Right lobe of liver (tissue), 4 donors: Measurements from ENCODE around the gene PRKAB1.

Source experiments
- CTCF ChIP-seq, 4 donors: fragments of 200-600 bp in 3 of 4; fragments of 450-650 bp in 1 of 4; IDR thresholded peaks; one replicate each; pipeline versions ENCODE4 v1.5.1 to v1.8.0; 2016 to 2022; ENCODE audit warnings: antibody characterized with exemption in 4 of 4, mild to moderate bottlenecking in 2 of 4
- POLR2A ChIP-seq: fragments of 450-650 bp; IDR thresholded peaks from one replicate; pipeline ENCODE4 v1.6.1; 2017; ENCODE audit warnings: antibody characterized with exemption, mild to moderate bottlenecking
- donor health status: DM: no; HTN: no; CAD: no.
- donor health status: DM: no; HTN: no; CAD: no.
- donor health status: DM: no; HTN: yes; CAD: no.

GRCh38 chr12:119689935-119690500, 22.1 kb downstream of the PRKAB1 start:
- no peak for TF ChIP-seq POLR2A
- TF ChIP-seq CTCF (IDR thresholded peaks at IDR 0.05), result no peak
